ENCODE results near the gene TOB1.

DNA sequence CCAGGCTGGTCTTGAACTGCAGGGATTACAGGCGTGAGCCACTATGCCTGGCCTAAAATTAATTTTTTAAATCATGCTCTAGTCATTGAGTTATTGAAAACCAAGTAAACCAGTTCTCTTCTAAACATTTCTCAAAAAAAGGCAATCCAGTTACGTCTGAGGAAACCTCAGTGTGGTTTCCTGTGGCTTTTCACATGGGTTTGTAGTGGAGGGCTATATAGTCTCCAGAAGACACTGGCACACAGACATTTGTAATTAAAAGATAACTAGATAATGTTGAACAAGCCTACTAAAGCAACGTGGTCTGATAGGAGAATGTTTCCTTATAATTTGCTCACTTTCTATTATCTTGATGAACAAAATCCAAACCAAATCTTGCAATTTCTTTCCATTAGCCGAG lies 5.2 kb upstream of the TOB1 start:
- TF ChIP-seq, protein P1, sequence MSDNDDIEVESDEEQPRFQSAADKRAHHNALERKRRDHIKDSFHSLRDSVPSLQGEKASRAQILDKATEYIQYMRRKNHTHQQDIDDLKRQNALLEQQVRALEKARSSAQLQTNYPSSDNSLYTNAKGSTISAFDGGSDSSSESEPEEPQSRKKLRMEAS (IDR thresholded peaks at IDR 0.05): no peak
- TF ChIP-seq, protein P2, sequence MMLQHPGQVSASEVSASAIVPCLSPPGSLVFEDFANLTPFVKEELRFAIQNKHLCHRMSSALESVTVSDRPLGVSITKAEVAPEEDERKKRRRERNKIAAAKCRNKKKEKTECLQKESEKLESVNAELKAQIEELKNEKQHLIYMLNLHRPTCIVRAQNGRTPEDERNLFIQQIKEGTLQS (IDR thresholded peaks at IDR 0.05): no peak
- TF ChIP-seq EZH2 (IDR thresholded peaks at IDR 0.05): no peak
- no peak for TF ChIP-seq POLR2A (IDR thresholded peaks at IDR 0.05; ENCODE audit: borderline replicate concordance, extremely low read depth, insufficient read depth, insufficient read length)
- TF ChIP-seq, protein P3, sequence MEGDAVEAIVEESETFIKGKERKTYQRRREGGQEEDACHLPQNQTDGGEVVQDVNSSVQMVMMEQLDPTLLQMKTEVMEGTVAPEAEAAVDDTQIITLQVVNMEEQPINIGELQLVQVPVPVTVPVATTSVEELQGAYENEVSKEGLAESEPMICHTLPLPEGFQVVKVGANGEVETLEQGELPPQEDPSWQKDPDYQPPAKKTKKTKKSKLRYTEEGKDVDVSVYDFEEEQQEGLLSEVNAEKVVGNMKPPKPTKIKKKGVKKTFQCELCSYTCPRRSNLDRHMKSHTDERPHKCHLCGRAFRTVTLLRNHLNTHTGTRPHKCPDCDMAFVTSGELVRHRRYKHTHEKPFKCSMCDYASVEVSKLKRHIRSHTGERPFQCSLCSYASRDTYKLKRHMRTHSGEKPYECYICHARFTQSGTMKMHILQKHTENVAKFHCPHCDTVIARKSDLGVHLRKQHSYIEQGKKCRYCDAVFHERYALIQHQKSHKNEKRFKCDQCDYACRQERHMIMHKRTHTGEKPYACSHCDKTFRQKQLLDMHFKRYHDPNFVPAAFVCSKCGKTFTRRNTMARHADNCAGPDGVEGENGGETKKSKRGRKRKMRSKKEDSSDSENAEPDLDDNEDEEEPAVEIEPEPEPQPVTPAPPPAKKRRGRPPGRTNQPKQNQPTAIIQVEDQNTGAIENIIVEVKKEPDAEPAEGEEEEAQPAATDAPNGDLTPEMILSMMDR (IDR thresholded peaks at IDR 0.05 in 2 of 3, conservative IDR thresholded peaks at IDR 0.05 in 1 of 3; ENCODE audit: borderline replicate concordance in 1 of 3, insufficient read depth in 1 of 3, low read depth in 2 of 3, low read length in 2 of 3): no peak
- no peak for TF ChIP-seq ZNF274 (IDR thresholded peaks at IDR 0.05; ENCODE audit: low read depth, low read length)
